ENCODE measurements around the gene EIF6. TPM values are rescaled to one million over a fixed set of nuclear protein-coding genes. Genes with fewer than 3 reads are reported as not detected.

The EIF6 gene
- total RNA-seq, 6 donors from 2014 or later, result 57.5 to 106 (median 88.7) TPM

DNA sequence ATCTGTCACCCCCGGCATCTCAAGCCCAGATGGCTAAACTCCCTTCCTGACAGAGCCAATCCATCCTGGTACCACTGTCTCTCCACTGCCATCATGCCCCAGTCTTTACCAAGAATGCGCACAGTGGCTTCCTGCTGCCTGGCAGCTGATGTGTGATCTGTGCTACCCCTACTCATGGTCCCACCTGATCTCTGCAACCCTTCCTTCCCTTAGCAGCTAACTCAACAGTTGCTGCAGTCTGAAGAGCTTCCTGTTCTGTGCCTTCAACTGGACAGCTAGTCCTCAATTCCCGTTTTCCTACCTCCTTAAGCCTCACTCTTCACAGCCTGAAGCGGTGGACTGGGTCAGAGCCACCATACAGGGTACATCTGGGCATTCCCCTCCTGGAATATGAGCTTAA is 15.2 kb upstream of the EIF6 start:
- Histone ChIP-seq H3K4me1 (peaks cover 0 to 8% (median 2%) of the 10 kb centered on the region in 4 donors), H3K27ac (no peak overlapping the region), H3K36me3 (peaks cover 0 to 6% (median 0%) of the 10 kb centered on the region in 4 donors), H3K27me3 (no peaks in the 10 kb centered on the region), H3K9me3 (no peaks in the 10 kb centered on the region), H3K4me3 (no peak overlapping the region)
- 56 to 59% methylated on average over 4 of the region's 4 CpGs for WGBS, 2 donors
- DNase-seq (no peak), ATAC-seq (ENCODE audit: low FRiP score in 2 of 2) (no peak)
- TF ChIP-seq, protein P1, sequence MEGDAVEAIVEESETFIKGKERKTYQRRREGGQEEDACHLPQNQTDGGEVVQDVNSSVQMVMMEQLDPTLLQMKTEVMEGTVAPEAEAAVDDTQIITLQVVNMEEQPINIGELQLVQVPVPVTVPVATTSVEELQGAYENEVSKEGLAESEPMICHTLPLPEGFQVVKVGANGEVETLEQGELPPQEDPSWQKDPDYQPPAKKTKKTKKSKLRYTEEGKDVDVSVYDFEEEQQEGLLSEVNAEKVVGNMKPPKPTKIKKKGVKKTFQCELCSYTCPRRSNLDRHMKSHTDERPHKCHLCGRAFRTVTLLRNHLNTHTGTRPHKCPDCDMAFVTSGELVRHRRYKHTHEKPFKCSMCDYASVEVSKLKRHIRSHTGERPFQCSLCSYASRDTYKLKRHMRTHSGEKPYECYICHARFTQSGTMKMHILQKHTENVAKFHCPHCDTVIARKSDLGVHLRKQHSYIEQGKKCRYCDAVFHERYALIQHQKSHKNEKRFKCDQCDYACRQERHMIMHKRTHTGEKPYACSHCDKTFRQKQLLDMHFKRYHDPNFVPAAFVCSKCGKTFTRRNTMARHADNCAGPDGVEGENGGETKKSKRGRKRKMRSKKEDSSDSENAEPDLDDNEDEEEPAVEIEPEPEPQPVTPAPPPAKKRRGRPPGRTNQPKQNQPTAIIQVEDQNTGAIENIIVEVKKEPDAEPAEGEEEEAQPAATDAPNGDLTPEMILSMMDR (IDR thresholded peaks at IDR 0.05), result no peak
- no peak for TF ChIP-seq POLR2AphosphoS5 (IDR thresholded peaks at IDR 0.05)
- TF ChIP-seq EP300 (IDR thresholded peaks at IDR 0.05), result no peak
- TF ChIP-seq POLR2A (IDR thresholded peaks at IDR 0.05), result no peak

DNA sequence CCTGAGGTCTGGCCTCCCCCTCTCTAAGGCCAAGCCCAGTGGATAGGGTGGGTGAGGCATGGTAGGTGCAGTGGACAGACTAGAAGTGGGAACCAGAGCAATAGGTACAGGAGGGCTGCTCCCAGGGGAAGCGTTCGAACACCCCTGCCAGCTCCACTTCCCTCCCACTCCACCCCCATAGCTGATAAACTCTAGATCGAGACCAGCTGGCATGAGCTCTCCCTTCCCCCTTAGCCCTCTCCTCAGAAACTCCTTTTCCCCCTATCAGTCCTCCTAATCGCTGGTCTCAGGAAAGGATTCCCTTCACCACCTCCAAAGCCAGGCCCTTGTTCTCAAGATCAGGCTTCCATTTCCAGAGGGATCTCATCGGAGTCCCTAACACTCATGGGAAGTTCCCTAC is 13.7 kb upstream of the EIF6 start:
- no peak for DNase-seq
- H3K4me3 ChIP-seq, result no peak overlapping the region
- peaks cover 0 to 4% (median 0%) of the 10 kb centered on the region in 4 donors for H3K36me3 ChIP-seq
- no peak for ATAC-seq (ENCODE audit: low FRiP score in 2 of 2)
- no peaks in the 10 kb centered on the region for H3K4me1 ChIP-seq
- no peaks in the 10 kb centered on the region for H3K27me3 ChIP-seq
- H3K27ac ChIP-seq, result no peak overlapping the region
- TF ChIP-seq, protein P1 (IDR thresholded peaks at IDR 0.05), result no peak
- TF ChIP-seq POLR2A (IDR thresholded peaks at IDR 0.05) (no peak), POLR2AphosphoS5 (IDR thresholded peaks at IDR 0.05) (no peak), EP300 (IDR thresholded peaks at IDR 0.05) (no peak)
- no peaks in the 10 kb centered on the region for H3K9me3 ChIP-seq
- 54 to 60% methylated on average over 5 of the region's 5 CpGs for WGBS, 2 donors

DNA sequence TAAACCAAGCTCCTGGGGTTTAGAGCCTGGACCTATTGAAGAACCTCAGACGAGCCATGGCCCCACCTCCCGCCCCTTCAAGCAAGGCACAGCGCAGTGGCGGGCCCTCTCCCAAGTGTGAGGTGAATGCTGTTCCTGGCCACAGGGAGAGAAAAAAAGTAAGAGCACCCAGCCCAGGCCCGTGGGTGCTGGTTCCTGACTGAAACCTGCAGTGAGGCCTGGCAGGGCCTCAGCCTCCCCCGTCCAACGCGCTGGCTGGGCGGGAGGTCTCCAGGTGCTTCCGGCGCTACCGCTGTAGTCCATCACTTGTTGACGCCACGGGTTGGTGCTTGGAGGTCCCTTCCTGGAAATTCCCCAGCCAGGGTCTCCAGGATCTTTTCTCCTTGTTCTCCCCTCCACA is 13.2 kb upstream of the EIF6 start:
- H3K36me3 ChIP-seq, result no peaks in the 10 kb centered on the region
- H3K27me3 ChIP-seq, result no peaks in the 10 kb centered on the region
- no peak for TF ChIP-seq POLR2AphosphoS5 (IDR thresholded peaks at IDR 0.05)
- TF ChIP-seq EP300 (IDR thresholded peaks at IDR 0.05), result no peak
- no peak for TF ChIP-seq POLR2A (IDR thresholded peaks at IDR 0.05)
- TF ChIP-seq, protein P1 (IDR thresholded peaks at IDR 0.05), result no peak
- H3K4me1 ChIP-seq, result no peaks in the 10 kb centered on the region
- WGBS, 2 donors, result 85% methylated on average over 14 of the region's 14 CpGs
- H3K27ac ChIP-seq, result no peak overlapping the region
- H3K9me3 ChIP-seq, result no peaks in the 10 kb centered on the region
- DNase-seq (peak in 1 of 2 donors; percentile 60), ATAC-seq (ENCODE audit: low FRiP score in 2 of 2) (no peak)
- H3K4me3 ChIP-seq, result no peak overlapping the region

DNA sequence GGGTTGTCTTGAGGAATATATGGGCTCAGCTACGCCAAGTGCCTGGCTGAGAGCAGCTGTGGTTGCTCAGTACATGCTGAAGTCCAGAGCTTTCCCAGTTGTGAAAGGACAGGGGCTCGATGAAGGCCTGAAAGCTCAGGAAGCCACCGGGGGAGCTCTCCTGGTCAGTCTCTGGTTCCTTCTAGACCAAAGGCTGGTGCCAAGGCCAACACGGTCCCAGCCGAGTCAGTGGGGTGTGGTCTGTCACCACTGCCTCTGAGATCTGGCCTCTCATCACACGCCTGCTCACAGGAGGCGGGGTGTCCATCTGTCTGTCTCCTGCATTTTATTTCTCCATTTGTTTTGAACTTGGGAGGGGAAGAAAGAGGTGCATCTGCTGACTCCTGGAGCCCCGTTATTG is 12.6 kb upstream of the EIF6 start:
- 59 to 64% methylated on average over 6 to 8 of the region's 8 CpGs for WGBS, 2 donors
- H3K4me1 ChIP-seq, result no peaks in the 10 kb centered on the region
- H3K36me3 ChIP-seq, result no peaks in the 10 kb centered on the region
- ATAC-seq (ENCODE audit: low FRiP score in 2 of 2), result no peak
- no peak overlapping the region for H3K4me3 ChIP-seq
- DNase-seq, result no peak
- H3K27me3 ChIP-seq, result no peaks in the 10 kb centered on the region
- no peak overlapping the region for H3K27ac ChIP-seq
- no peaks in the 10 kb centered on the region for H3K9me3 ChIP-seq
- TF ChIP-seq POLR2AphosphoS5 (IDR thresholded peaks at IDR 0.05) (no peak), POLR2A (IDR thresholded peaks at IDR 0.05) (no peak), EP300 (IDR thresholded peaks at IDR 0.05) (no peak)
- TF ChIP-seq, protein P1 (IDR thresholded peaks at IDR 0.05), result no peak

DNA sequence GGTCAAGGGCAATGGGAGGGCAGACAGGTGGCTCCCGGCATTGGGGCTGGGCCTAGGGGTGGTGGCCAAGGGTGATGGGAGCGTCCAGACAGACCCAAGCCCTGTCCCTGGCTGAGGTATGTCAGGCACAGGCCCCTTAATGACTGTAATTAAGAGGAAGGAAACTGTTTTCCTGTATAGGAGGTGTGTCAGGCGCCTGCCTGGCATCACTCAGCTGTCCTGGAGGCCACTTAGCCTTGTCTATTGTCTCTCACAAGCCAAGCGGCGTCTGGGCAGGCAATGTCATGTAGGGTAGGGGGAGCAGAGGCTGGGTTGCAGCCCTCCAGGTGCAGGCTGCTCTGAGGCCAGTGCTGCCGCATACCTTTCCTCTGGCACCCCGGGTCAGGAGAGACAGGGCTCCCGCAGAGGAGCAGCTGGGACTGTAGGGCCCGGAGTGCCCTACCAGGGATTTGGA is 11.6 kb upstream of the EIF6 start:
- no peak for DNase-seq
- H3K27ac ChIP-seq, result no peak overlapping the region
- H3K9me3 ChIP-seq, result no peaks in the 10 kb centered on the region
- no peaks in the 10 kb centered on the region for H3K4me1 ChIP-seq
- H3K4me3 ChIP-seq, result no peak overlapping the region
- TF ChIP-seq POLR2AphosphoS5 (IDR thresholded peaks at IDR 0.05) (no peak), POLR2A (IDR thresholded peaks at IDR 0.05) (no peak), EP300 (IDR thresholded peaks at IDR 0.05) (no peak)
- TF ChIP-seq, protein P1 (IDR thresholded peaks at IDR 0.05), result no peak
- ATAC-seq (ENCODE audit: low FRiP score in 2 of 2), result no peak
- H3K36me3 ChIP-seq, result no peaks in the 10 kb centered on the region
- 56 to 64% methylated on average over 7 to 9 of the region's 9 CpGs for WGBS, 2 donors
- no peaks in the 10 kb centered on the region for H3K27me3 ChIP-seq
